HepG2 (cell line): ENCODE measurements around the gene NELL2.

Experiments used
- AGO2 ChIP-seq: fragments of 200-400 bp; formaldehyde crosslinking; optimal IDR thresholded peaks from 2 replicates; pipeline ENCODE3; 2017; ENCODE audit warnings: mild to moderate bottlenecking, low read depth, low read length, moderate library complexity
- ELF4 ChIP-seq: sonication (generic); formaldehyde crosslinking; IDR thresholded peaks from 2 replicates; pipeline ENCODE4 v1.5.0; 2020; ENCODE audit warnings: missing genetic modification reagents, mild to moderate bottlenecking, moderate library complexity, borderline replicate concordance
- TARDBP ChIP-seq: sonication (generic); formaldehyde crosslinking; IDR thresholded peaks from 2 replicates; pipeline ENCODE4 v1.8.0; 2022; ENCODE audit warnings: mild to moderate bottlenecking, missing genetic modification reagents
- ZKSCAN8 ChIP-seq: IDR thresholded peaks from 2 replicates; pipeline ENCODE4 v1.6.1; 2016; ENCODE audit warnings: borderline replicate concordance, missing genetic modification reagents, missing compliant biosample characterization
- TF ChIP-seq, protein P1 (sequence below): sonication (generic); formaldehyde crosslinking; IDR thresholded peaks from 2 replicates; pipeline ENCODE4 v1.4.0; 2020; ENCODE audit warnings: mild to moderate bottlenecking, missing genetic modification reagents
- TF ChIP-seq, protein P2 (sequence below), 2 experiments: sonication (generic) in 1 of 2; formaldehyde crosslinking in 1 of 2; IDR thresholded peaks; 2 replicates each; pipeline versions ENCODE4 v1.5.1 to v1.6.1; 2011 to 2020; ENCODE audit warnings: borderline replicate concordance in 1 of 2, low read depth in 1 of 2, low read length in 1 of 2, mild to moderate bottlenecking in 1 of 2, missing genetic modification reagents in 1 of 2, moderate library complexity in 1 of 2

- TF ChIP-seq AGO2 (no peak), ELF4 (CRISPR knock-in tag) (no peak), TARDBP (CRISPR knock-in tag) (no peak), ZKSCAN8 (CRISPR knock-in tag) (no peak)
- TF ChIP-seq, protein P1, sequence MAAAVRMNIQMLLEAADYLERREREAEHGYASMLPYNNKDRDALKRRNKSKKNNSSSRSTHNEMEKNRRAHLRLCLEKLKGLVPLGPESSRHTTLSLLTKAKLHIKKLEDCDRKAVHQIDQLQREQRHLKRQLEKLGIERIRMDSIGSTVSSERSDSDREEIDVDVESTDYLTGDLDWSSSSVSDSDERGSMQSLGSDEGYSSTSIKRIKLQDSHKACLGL (CRISPR knock-in tag) = no peak
- TF ChIP-seq, protein P2, sequence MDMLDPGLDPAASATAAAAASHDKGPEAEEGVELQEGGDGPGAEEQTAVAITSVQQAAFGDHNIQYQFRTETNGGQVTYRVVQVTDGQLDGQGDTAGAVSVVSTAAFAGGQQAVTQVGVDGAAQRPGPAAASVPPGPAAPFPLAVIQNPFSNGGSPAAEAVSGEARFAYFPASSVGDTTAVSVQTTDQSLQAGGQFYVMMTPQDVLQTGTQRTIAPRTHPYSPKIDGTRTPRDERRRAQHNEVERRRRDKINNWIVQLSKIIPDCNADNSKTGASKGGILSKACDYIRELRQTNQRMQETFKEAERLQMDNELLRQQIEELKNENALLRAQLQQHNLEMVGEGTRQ (IDR thresholded peaks at IDR 0.05; ENCODE audit: low read depth, low read length) = no peak
- TF ChIP-seq, protein P2 (CRISPR knock-in tag; IDR thresholded peaks at IDR 0.05; ENCODE audit: borderline replicate concordance) = no peak
These were observed 416.5 kb downstream of the NELL2 start for GRCh38 chr12:44459569-44459968.
